Uterus (tissue), 4 donors: ENCODE measurements around the gene MFN2. TPM values are rescaled to one million over a fixed set of nuclear protein-coding genes. Genes with fewer than 3 reads are reported as not detected.

Source experiments
- DNase-seq, 2 donors: peaks; one replicate each; pipeline ENCODE4 v3.0.0-alpha.2; 2019 to 2020
- H3K27ac ChIP-seq, 2 donors: fragments of 200-600 bp; sonication (generic); 1 replicate in 1 of 2; 2 replicates in 1 of 2; pipeline ENCODE4 v1.5.1; 2016 to 2018
- H3K27me3 ChIP-seq, 2 donors: fragments of 200-600 bp; sonication (generic); one replicate each; pipeline ENCODE4 v1.5.1; 2018 to 2019; ENCODE audit warnings: control low read depth in 1 of 2
- H3K36me3 ChIP-seq, 2 donors: fragments of 200-600 bp; sonication (generic); one replicate each; pipeline ENCODE4 v1.5.1; 2019; ENCODE audit warnings: control low read depth in 1 of 2
- H3K4me1 ChIP-seq, 2 donors: fragments of 200-600 bp; sonication (generic); one replicate each; pipeline ENCODE4 v1.5.1; 2018 to 2019; ENCODE audit warnings: control low read depth in 1 of 2
- H3K4me3 ChIP-seq, 2 donors: fragments of 200-600 bp; sonication (generic); 1 replicate in 1 of 2; 2 replicates in 1 of 2; pipeline ENCODE4 v1.5.1; 2018 to 2019; ENCODE audit warnings: mild to moderate bottlenecking in 1 of 2
- H3K9me3 ChIP-seq, 2 donors: fragments of 200-600 bp; sonication (generic); one replicate each; pipeline ENCODE4 v1.5.1; 2019; ENCODE audit warnings: control low read depth in 1 of 2
- CTCF ChIP-seq, 4 experiments: fragments of 200-600 bp in 2 of 4; fragments of 450-650 bp in 2 of 4; sonication (generic) in 2 of 4; IDR thresholded peaks; one replicate each; pipeline ENCODE4 v1.5.1; 2016 to 2019; ENCODE audit warnings: antibody characterized with exemption in 4 of 4, mild to moderate bottlenecking in 2 of 4, moderate library complexity in 1 of 4
- POLR2A ChIP-seq, 2 donors: fragments of 450-650 bp; IDR thresholded peaks; one replicate each; pipeline ENCODE4 v1.6.1; 2016; ENCODE audit warnings: antibody characterized with exemption in 2 of 2, mild to moderate bottlenecking in 1 of 2, moderate library complexity in 1 of 2
- intact Hi-C: fragments of 100-400 bp; cut with DNase I; formaldehyde crosslinking; loops from one replicate; pipeline ENCODE4 v1.15.1; 2023; ENCODE audit warnings: low total_unique reads
- total RNA-seq, 4 donors: library from RNA; depleted of rRNA in 3 of 4; stranded (reverse); fragments of >200 nt in 3 of 4; gene quantifications; one replicate each; pipeline versions ENCODE4 v1.1.0 to v1.2.4, GENCODE V29; 2014 to 2023
- donor health status: DM: yes; HTN: yes; CAD: no.

MFN2 gene
- 10 to 100 TPM; 15.6 to 69.5 (median 35.1) TPM for total RNA-seq

GRCh38 chr1:11979851-11980675 is at the start of gene MFN2:
MFN2 (plus strand) TSS chr1:11980444; CDS start chr1:11989169, 8,725 bp downstream.
- Histone ChIP-seq H3K36me3 (no peaks in the 10 kb centered on the region), H3K27me3 (no peaks in the 10 kb centered on the region), H3K4me3 (peak within 1 kb of the TSS; percentile 70 to 90), H3K9me3 (no peaks in the 10 kb centered on the region), H3K4me1 (peaks cover 5 to 15% of the 10 kb centered on the region in 2 donors), H3K27ac (peak within 1 kb of the TSS; percentile 91 to 94)
- peak; percentile 96 to 97 for DNase-seq
- intact Hi-C loops = no loop called here
- TF ChIP-seq POLR2A (IDR thresholded peaks at IDR 0.05) (peak; percentile 14 to 54), CTCF (IDR thresholded peaks at IDR 0.05) (no peak)

GRCh38 chr1:11930571-11931445 is 49.4 kb upstream of the MFN2 start:
- Histone ChIP-seq H3K27me3 (no peaks in the 10 kb centered on the region), H3K4me3 (no peak overlapping the region), H3K27ac (peak overlapping the region; percentile 37 to 71), H3K36me3 (no peaks in the 10 kb centered on the region), H3K9me3 (no peaks in the 10 kb centered on the region), H3K4me1 (peaks cover 0 to 11% of the 10 kb centered on the region in 2 donors)
- DNase-seq = no peak
- TF ChIP-seq CTCF (IDR thresholded peaks at IDR 0.05) (no peak), POLR2A (IDR thresholded peaks at IDR 0.05) (no peak)
- intact Hi-C loops = no loop called here

- intact Hi-C loops = no loop called here
Observed at GRCh38 chr1:11931845-11932244, 48.4 kb upstream of the MFN2 start.

GRCh38 chr1:11934302-11935056 is 45.8 kb upstream of the MFN2 start, which contains the start of gene PLOD1:
PLOD1 (plus strand) TSS chr1:11934717; CDS start chr1:11934780, 63 bp downstream.
- H3K9me3 ChIP-seq = no peaks in the 10 kb centered on the region
- no peaks in the 10 kb centered on the region for H3K36me3 ChIP-seq
- intact Hi-C loops = no loop called here
- DNase-seq = peak; percentile 91 to 93
- H3K4me3 ChIP-seq = peak within 1 kb of the TSS; percentile 61 to 82
- no peaks in the 10 kb centered on the region for H3K27me3 ChIP-seq
- peak within 1 kb of the TSS; percentile 86 to 90 for H3K27ac ChIP-seq
- TF ChIP-seq POLR2A (IDR thresholded peaks at IDR 0.05) (peak; percentile 69 to 74), CTCF (IDR thresholded peaks at IDR 0.05) (no peak)
- H3K4me1 ChIP-seq = peaks cover 4 to 18% of the 10 kb centered on the region in 2 donors

More at GRCh38 chr1:11931845-11932244, 48.4 kb upstream of the MFN2 start:
- H3K27me3 ChIP-seq = no peaks in the 10 kb centered on the region
- H3K4me1 ChIP-seq = peaks cover 4 to 11% of the 10 kb centered on the region in 2 donors
- H3K9me3 ChIP-seq = no peaks in the 10 kb centered on the region
- H3K4me3 ChIP-seq = no peak overlapping the region
- H3K27ac ChIP-seq = no peak overlapping the region
- no peak for TF ChIP-seq POLR2A (IDR thresholded peaks at IDR 0.05)
- TF ChIP-seq CTCF (IDR thresholded peaks at IDR 0.05) = no peak
- DNase-seq = no peak
- H3K36me3 ChIP-seq = no peaks in the 10 kb centered on the region
